Endodermal cell (in vitro differentiated cells): ENCODE measurements around the gene COL13A1. TPM values are rescaled to one million over a fixed set of nuclear protein-coding genes. Genes with fewer than 3 reads are reported as not detected.

Experiments
- DNase-seq: peaks from one replicate; pipeline ENCODE4 v3.0.0-alpha.2; 2017
- H3K27ac ChIP-seq: 2 replicates; pipeline ENCODE4 v1.5.1; 2013; ENCODE audit warnings: mild to moderate bottlenecking, low read depth, low read length, moderate library complexity
- H3K27me3 ChIP-seq: 2 replicates; pipeline ENCODE4 v1.6.1; 2013; ENCODE audit warnings: mild to moderate bottlenecking, low read length, moderate library complexity; ENCODE audit not compliant: insufficient read depth, control insufficient read depth, poor library complexity, severe bottlenecking
- H3K36me3 ChIP-seq: 2 replicates; pipeline ENCODE4 v1.7.0; 2013; ENCODE audit warnings: mild to moderate bottlenecking, low read length, moderate library complexity; ENCODE audit not compliant: control insufficient read depth, insufficient read depth
- H3K4me1 ChIP-seq: one replicate; pipeline ENCODE4 v1.7.0; 2013; ENCODE audit warnings: low read length; ENCODE audit not compliant: control insufficient read depth, insufficient read depth
- H3K4me3 ChIP-seq: 2 replicates; pipeline ENCODE4 v1.5.1; 2013; ENCODE audit warnings: mild to moderate bottlenecking, low read length, moderate library complexity
- H3K9ac ChIP-seq: 2 replicates; pipeline ENCODE4 v1.6.1; 2013; ENCODE audit warnings: mild to moderate bottlenecking, low read length, moderate library complexity; ENCODE audit not compliant: poor library complexity, severe bottlenecking; ENCODE audit errors: extremely low read depth
- H3K9me3 ChIP-seq: 2 replicates; pipeline ENCODE4 v1.6.1; 2013; ENCODE audit warnings: mild to moderate bottlenecking, low read length, moderate library complexity; ENCODE audit not compliant: control insufficient read depth
- H3K27ac Mint-ChIP-seq: 2 replicates; pipeline ENCODE4 v1.8.0; 2020; ENCODE audit warnings: mixed read lengths
- H3K27me3 Mint-ChIP-seq: 2 replicates; pipeline ENCODE4 v1.8.0; 2021; ENCODE audit warnings: mild to moderate bottlenecking, mixed read lengths; ENCODE audit not compliant: insufficient read depth
- H3K36me3 Mint-ChIP-seq: 2 replicates; pipeline ENCODE4 v1.8.0; 2020; ENCODE audit warnings: low read depth, mixed read lengths
- H3K4me1 Mint-ChIP-seq: 2 replicates; pipeline ENCODE4 v1.8.0; 2020; ENCODE audit warnings: mixed read lengths
- H3K4me3 Mint-ChIP-seq: 2 replicates; pipeline ENCODE4 v1.8.0; 2020; ENCODE audit warnings: mild to moderate bottlenecking, moderate library complexity, mixed read lengths
- H3K9me3 Mint-ChIP-seq: 2 replicates; pipeline ENCODE4 v1.8.0; 2020; ENCODE audit warnings: mild to moderate bottlenecking, mixed read lengths
- CTCF ChIP-seq: fragments of 200-600 bp; sonication (generic); conservative IDR thresholded peaks from 2 replicates; pipeline ENCODE4 v1.5.0; 2021; ENCODE audit warnings: antibody characterized with exemption, mild to moderate bottlenecking
- WGBS, 2 experiments: methylation state at CpG; one replicate each; pipeline versions ENCODE4 v1.1.5 to v1.1.7; 2013; ENCODE audit warnings: missing lambda C conversion rate in 2 of 2, mixed read lengths in 1 of 2; ENCODE audit not compliant: insufficient coverage in 1 of 2, insufficient read length in 1 of 2; 5-methylcytosine and 5-hydroxymethylcytosine counted together
- total RNA-seq, 2 donors: library from RNA; stranded (reverse); fragmentation: NEBNext Ultra II Directional in 1 of 2; extraction: Animal tissue kit (Norgen Biotek cat#: 25700) in 1 of 2; gene quantifications; 2 replicates in 1 of 2; 3 replicates in 1 of 2; pipeline ENCODE4 v1.2.1, GENCODE V29; 2021

Gene COL13A1
- total RNA-seq, 2 donors from 2014 or later, result 15.9 to 20.7 TPM

- no peaks in the 10 kb centered on the region for H3K9me3 Mint-ChIP-seq
- TF ChIP-seq CTCF, result no peak
- no peak for DNase-seq
- Histone ChIP-seq H3K27me3 (no peaks in the 10 kb centered on the region), H3K4me1 (peaks cover 24% of the 10 kb centered on the region), H3K36me3 (no peaks in the 10 kb centered on the region), H3K4me3 (no peak overlapping the region), H3K9me3 (no peaks in the 10 kb centered on the region), H3K9ac (no peak overlapping the region), H3K27ac (no peak overlapping the region)
- WGBS, 2 experiments, result 85 to 91% methylated on average over 3 of the region's 3 CpGs
- no peaks in the 10 kb centered on the region for H3K36me3 Mint-ChIP-seq
- no peak overlapping the region for H3K4me3 Mint-ChIP-seq
- H3K4me1 Mint-ChIP-seq, result peaks cover 60% of the 10 kb centered on the region
- H3K27me3 Mint-ChIP-seq, result no peaks in the 10 kb centered on the region
- no peak overlapping the region for H3K27ac Mint-ChIP-seq
These were observed 77.2 kb downstream of the COL13A1 start for GRCh38 chr10:69878951-69879350.

GRCh38 chr10:69879634-69880257 lies 78.0 kb downstream of the COL13A1 start:
- WGBS, 2 experiments, result 85 to 90% methylated on average over 7 to 13 of the region's 13 CpGs
- Histone ChIP-seq H3K9ac (no peak overlapping the region), H3K27me3 (no peaks in the 10 kb centered on the region), H3K36me3 (no peaks in the 10 kb centered on the region), H3K4me1 (peaks cover 26% of the 10 kb centered on the region), H3K9me3 (no peaks in the 10 kb centered on the region), H3K4me3 (no peak overlapping the region), H3K27ac (no peak overlapping the region)
- H3K27ac Mint-ChIP-seq, result peak overlapping the region; percentile 78
- no peaks in the 10 kb centered on the region for H3K9me3 Mint-ChIP-seq
- no peaks in the 10 kb centered on the region for H3K27me3 Mint-ChIP-seq
- H3K4me3 Mint-ChIP-seq, result no peak overlapping the region
- no peak for TF ChIP-seq CTCF
- no peaks in the 10 kb centered on the region for H3K36me3 Mint-ChIP-seq
- peaks cover 66% of the 10 kb centered on the region for H3K4me1 Mint-ChIP-seq
- DNase-seq, result peak; percentile 54

- Mint-ChIP-seq H3K4me1 (peaks cover 63% of the 10 kb centered on the region), H3K9me3 (no peaks in the 10 kb centered on the region), H3K4me3 (no peak overlapping the region), H3K36me3 (no peaks in the 10 kb centered on the region), H3K27me3 (no peaks in the 10 kb centered on the region), H3K27ac (peak overlapping the region; percentile 78)
- peak overlapping the region; percentile 45 for H3K27ac ChIP-seq
- no peak overlapping the region for H3K4me3 ChIP-seq
- WGBS, 2 experiments, result 69 to 74% methylated on average over 11 to 27 of the region's 27 CpGs
- DNase-seq, result peak; percentile 68
- no peak for TF ChIP-seq CTCF
- no peaks in the 10 kb centered on the region for H3K27me3 ChIP-seq
- peaks cover 26% of the 10 kb centered on the region for H3K4me1 ChIP-seq
- no peaks in the 10 kb centered on the region for H3K36me3 ChIP-seq
- H3K9me3 ChIP-seq, result no peaks in the 10 kb centered on the region
- no peak overlapping the region for H3K9ac ChIP-seq
These were observed 78.8 kb downstream of the COL13A1 start for GRCh38 chr10:69880301-69881081.
